Gastroesophageal sphincter (tissue), 3 donors: ENCODE measurements around the gene MMP25.

Experiments used
- CTCF ChIP-seq, 4 experiments: fragments of 200-600 bp in 2 of 4; fragments of 450-650 bp in 2 of 4; sonication (generic) in 1 of 4; IDR thresholded peaks; one replicate each; pipeline ENCODE4 v1.5.1; 2017 to 2019; ENCODE audit warnings: antibody characterized with exemption in 4 of 4, mild to moderate bottlenecking in 2 of 4, moderate library complexity in 2 of 4
- EP300 ChIP-seq: sonication (generic); formaldehyde crosslinking; IDR thresholded peaks from one replicate; pipeline ENCODE4 v1.6.1; 2017; ENCODE audit warnings: antibody characterized with exemption, mild to moderate bottlenecking
- POLR2A ChIP-seq, 2 donors: fragments of 450-650 bp; IDR thresholded peaks; one replicate each; pipeline ENCODE4 v1.6.1; 2017; ENCODE audit warnings: antibody characterized with exemption in 2 of 2, mild to moderate bottlenecking in 2 of 2, moderate library complexity in 1 of 2
- POLR2AphosphoS5 ChIP-seq: sonication (generic); formaldehyde crosslinking; IDR thresholded peaks from one replicate; pipeline ENCODE4 v1.6.1; 2017; ENCODE audit warnings: antibody characterized with exemption

- TF ChIP-seq EP300 (no peak), CTCF (IDR thresholded peaks at IDR 0.05) (no peak), POLR2AphosphoS5 (no peak), POLR2A (IDR thresholded peaks at IDR 0.05) (no peak)
Measured at GRCh38 chr16:3062553-3062952, 16.2 kb downstream of the MMP25 start.
